ENCODE data around the gene CCL24. TPM values are rescaled to one million over a fixed set of nuclear protein-coding genes. Genes with fewer than 3 reads are reported as not detected.

The CCL24 gene
- total RNA-seq, 1 donor from 2014 or later = not detected

DNA sequence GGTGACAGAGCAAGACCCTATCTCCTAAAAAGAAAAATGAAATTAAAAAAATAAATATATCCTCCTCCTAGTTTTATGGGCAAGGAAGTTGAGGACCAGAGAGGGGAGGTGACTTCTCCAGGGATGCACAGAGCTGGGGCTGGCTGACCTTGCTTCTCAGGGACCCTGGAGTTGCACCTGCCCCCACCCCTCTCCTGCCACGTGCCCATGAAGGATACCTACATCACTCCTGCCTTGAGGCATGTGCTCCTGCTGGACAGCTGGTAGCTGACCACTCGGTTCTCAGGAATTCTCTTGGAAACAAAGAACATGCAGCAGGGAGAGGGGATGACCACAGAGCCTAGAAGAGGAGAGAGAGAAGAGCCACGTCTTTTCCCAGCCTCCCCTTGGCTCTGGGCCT lies 522 bp downstream of the CCL24 start:
- Mint-ChIP-seq H3K36me3 (ENCODE audit: unreplicated experiment) (no peaks in the 10 kb centered on the region), H3K27ac (ENCODE audit: unreplicated experiment) (no peak overlapping the region), H3K4me3 (ENCODE audit: unreplicated experiment) (no peak overlapping the region), H3K9me3 (ENCODE audit: unreplicated experiment) (no peaks in the 10 kb centered on the region), H3K4me1 (ENCODE audit: low read depth, unreplicated experiment) (no peaks in the 10 kb centered on the region), H3K27me3 (ENCODE audit: unreplicated experiment) (peaks cover 2% of the 10 kb centered on the region)
- no peak for DNase-seq
- no peak for TF ChIP-seq CTCF (IDR thresholded peaks at IDR 0.05; ENCODE audit: partially characterized antibody, unreplicated experiment)

GRCh38 chr7:75811894-75812678 lies 1.5 kb downstream of the CCL24 start:
- no peak overlapping the region for H3K4me3 Mint-ChIP-seq (ENCODE audit: unreplicated experiment)
- DNase-seq = no peak
- H3K27ac Mint-ChIP-seq (ENCODE audit: unreplicated experiment) = no peak overlapping the region
- H3K4me1 Mint-ChIP-seq (ENCODE audit: low read depth, unreplicated experiment) = no peaks in the 10 kb centered on the region
- H3K36me3 Mint-ChIP-seq (ENCODE audit: unreplicated experiment) = peaks cover 5% of the 10 kb centered on the region
- H3K27me3 Mint-ChIP-seq (ENCODE audit: unreplicated experiment) = peaks cover 2% of the 10 kb centered on the region
- TF ChIP-seq CTCF (IDR thresholded peaks at IDR 0.05; ENCODE audit: partially characterized antibody, unreplicated experiment) = no peak
- H3K9me3 Mint-ChIP-seq (ENCODE audit: unreplicated experiment) = peaks cover 2% of the 10 kb centered on the region

DNA sequence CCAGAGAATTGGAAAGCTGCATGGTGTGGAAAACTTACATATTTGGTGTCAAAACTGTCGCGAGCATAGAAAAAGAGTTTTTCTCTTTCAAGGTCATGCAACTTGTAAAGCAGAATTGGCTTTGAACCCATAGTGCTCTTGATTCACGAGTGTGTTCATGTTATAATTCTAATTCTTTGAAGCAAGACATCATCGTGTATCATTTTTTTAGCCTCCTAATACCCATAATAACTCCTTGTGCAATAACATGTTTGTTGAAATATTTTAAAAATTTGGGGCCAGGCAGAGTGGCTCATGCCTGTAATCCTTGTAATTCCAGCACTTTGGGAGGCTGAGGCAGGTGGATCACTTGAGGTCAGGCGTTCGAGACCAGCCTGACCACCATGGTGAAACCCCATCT lies 4.2 kb downstream of the CCL24 start:
- Mint-ChIP-seq H3K27me3 (ENCODE audit: unreplicated experiment) (peaks cover 4% of the 10 kb centered on the region), H3K36me3 (ENCODE audit: unreplicated experiment) (peaks cover 10% of the 10 kb centered on the region), H3K27ac (ENCODE audit: unreplicated experiment) (no peak overlapping the region), H3K9me3 (ENCODE audit: unreplicated experiment) (peaks cover 5% of the 10 kb centered on the region), H3K4me1 (ENCODE audit: low read depth, unreplicated experiment) (no peaks in the 10 kb centered on the region), H3K4me3 (ENCODE audit: unreplicated experiment) (no peak overlapping the region)
- TF ChIP-seq CTCF (IDR thresholded peaks at IDR 0.05; ENCODE audit: partially characterized antibody, unreplicated experiment) = no peak
- no peak for DNase-seq

GRCh38 chr7:75808106-75808505 lies 5.5 kb downstream of the CCL24 start:
- Mint-ChIP-seq H3K36me3 (ENCODE audit: unreplicated experiment) (peaks cover 10% of the 10 kb centered on the region), H3K4me3 (ENCODE audit: unreplicated experiment) (no peak overlapping the region), H3K4me1 (ENCODE audit: low read depth, unreplicated experiment) (no peaks in the 10 kb centered on the region), H3K27ac (ENCODE audit: unreplicated experiment) (no peak overlapping the region), H3K27me3 (ENCODE audit: unreplicated experiment) (peaks cover 2% of the 10 kb centered on the region), H3K9me3 (ENCODE audit: unreplicated experiment) (peaks cover 7% of the 10 kb centered on the region)
- TF ChIP-seq CTCF (IDR thresholded peaks at IDR 0.05; ENCODE audit: partially characterized antibody, unreplicated experiment) = no peak
- DNase-seq = no peak

- DNase-seq = no peak
- no peak overlapping the region for H3K4me3 Mint-ChIP-seq (ENCODE audit: unreplicated experiment)
- no peak overlapping the region for H3K27ac Mint-ChIP-seq (ENCODE audit: unreplicated experiment)
- H3K4me1 Mint-ChIP-seq (ENCODE audit: low read depth, unreplicated experiment) = no peaks in the 10 kb centered on the region
- no peak for TF ChIP-seq CTCF (IDR thresholded peaks at IDR 0.05; ENCODE audit: partially characterized antibody, unreplicated experiment)
- peaks cover 7% of the 10 kb centered on the region for H3K9me3 Mint-ChIP-seq (ENCODE audit: unreplicated experiment)
- peaks cover 10% of the 10 kb centered on the region for H3K36me3 Mint-ChIP-seq (ENCODE audit: unreplicated experiment)
- H3K27me3 Mint-ChIP-seq (ENCODE audit: unreplicated experiment) = peaks cover 2% of the 10 kb centered on the region
Measured at GRCh38 chr7:75807452-75807851, 6.2 kb downstream of the CCL24 start.

Data from glutamatergic neuron (in vitro differentiated cells).